ENCODE results near the gene ASTN2. TPM values are rescaled to one million over a fixed set of nuclear protein-coding genes. Genes with fewer than 3 reads are reported as not detected.

ASTN2 gene
- total RNA-seq, 2 donors from 2014 or later, result 2.2 to 5.1 TPM

- H3K36me3 Mint-ChIP-seq, result peaks cover 14% of the 10 kb centered on the region
- H3K27me3 Mint-ChIP-seq, result no peaks in the 10 kb centered on the region
- no peaks in the 10 kb centered on the region for H3K4me1 Mint-ChIP-seq (ENCODE audit: low read depth in 2 of 2)
- no peak overlapping the region for H3K4me3 Mint-ChIP-seq
- DNase-seq (ENCODE audit: low spot score) (no peak), ATAC-seq (no peak)
- no peak overlapping the region for H3K27ac Mint-ChIP-seq
- peaks cover 7% of the 10 kb centered on the region for H3K9me3 Mint-ChIP-seq
Measured at GRCh38 chr9:116585896-116586295, 829.0 kb downstream of the ASTN2 start.

- no peak for ATAC-seq
Measured at GRCh38 chr9:116585204-116585603, 829.7 kb downstream of the ASTN2 start.

GRCh38 chr9:116580853-116581252 is 834.0 kb downstream of the ASTN2 start:
- DNase-seq (ENCODE audit: low spot score) (no peak), ATAC-seq (no peak)
- H3K4me1 Mint-ChIP-seq (ENCODE audit: low read depth in 2 of 2), result no peaks in the 10 kb centered on the region
- H3K36me3 Mint-ChIP-seq, result no peaks in the 10 kb centered on the region
- H3K4me3 Mint-ChIP-seq, result no peak overlapping the region
- H3K9me3 Mint-ChIP-seq, result peaks cover 6% of the 10 kb centered on the region
- H3K27ac Mint-ChIP-seq, result no peak overlapping the region
- H3K27me3 Mint-ChIP-seq, result no peaks in the 10 kb centered on the region

More at GRCh38 chr9:116585204-116585603, 829.7 kb downstream of the ASTN2 start:
- Mint-ChIP-seq H3K4me3 (no peak overlapping the region), H3K9me3 (peaks cover 11% of the 10 kb centered on the region), H3K27ac (no peak overlapping the region), H3K4me1 (ENCODE audit: low read depth in 2 of 2) (no peaks in the 10 kb centered on the region), H3K27me3 (no peaks in the 10 kb centered on the region), H3K36me3 (peaks cover 14% of the 10 kb centered on the region)
- no peak for DNase-seq (ENCODE audit: low spot score)

GRCh38 chr9:116576386-116576785 is 838.5 kb downstream of the ASTN2 start:
- Mint-ChIP-seq H3K36me3 (no peaks in the 10 kb centered on the region), H3K4me3 (no peak overlapping the region), H3K9me3 (peaks cover 4% of the 10 kb centered on the region), H3K27ac (no peak overlapping the region), H3K27me3 (no peaks in the 10 kb centered on the region), H3K4me1 (ENCODE audit: low read depth in 2 of 2) (no peaks in the 10 kb centered on the region)
- DNase-seq (ENCODE audit: low spot score), result no peak
- no peak for ATAC-seq

- no peak for ATAC-seq
- H3K4me1 Mint-ChIP-seq (ENCODE audit: low read depth in 2 of 2), result no peaks in the 10 kb centered on the region
- H3K36me3 Mint-ChIP-seq, result no peaks in the 10 kb centered on the region
- H3K4me3 Mint-ChIP-seq, result no peak overlapping the region
- no peak overlapping the region for H3K27ac Mint-ChIP-seq
- no peaks in the 10 kb centered on the region for H3K27me3 Mint-ChIP-seq
- no peaks in the 10 kb centered on the region for H3K9me3 Mint-ChIP-seq
- no peak for DNase-seq (ENCODE audit: low spot score)
Measured at GRCh38 chr9:116574027-116574679, 840.7 kb downstream of the ASTN2 start.

GRCh38 chr9:116572095-116572748 is 842.6 kb downstream of the ASTN2 start:
- ATAC-seq, result no peak
- Mint-ChIP-seq H3K36me3 (no peaks in the 10 kb centered on the region), H3K4me1 (ENCODE audit: low read depth in 2 of 2) (no peaks in the 10 kb centered on the region), H3K4me3 (no peak overlapping the region), H3K27me3 (no peaks in the 10 kb centered on the region), H3K27ac (no peak overlapping the region), H3K9me3 (no peaks in the 10 kb centered on the region)
- no peak for DNase-seq (ENCODE audit: low spot score)

GRCh38 chr9:116569111-116569510 is 845.7 kb downstream of the ASTN2 start:
- DNase-seq (ENCODE audit: low spot score), result no peak
- no peak overlapping the region for H3K27ac Mint-ChIP-seq
- H3K9me3 Mint-ChIP-seq, result peaks cover 3% of the 10 kb centered on the region
- H3K36me3 Mint-ChIP-seq, result no peaks in the 10 kb centered on the region
- no peaks in the 10 kb centered on the region for H3K4me1 Mint-ChIP-seq (ENCODE audit: low read depth in 2 of 2)
- H3K4me3 Mint-ChIP-seq, result no peak overlapping the region
- H3K27me3 Mint-ChIP-seq, result no peaks in the 10 kb centered on the region
- no peak for ATAC-seq

GRCh38 chr9:116566677-116567488 is 848.0 kb downstream of the ASTN2 start:
- no peaks in the 10 kb centered on the region for H3K36me3 Mint-ChIP-seq
- H3K4me1 Mint-ChIP-seq (ENCODE audit: low read depth in 2 of 2), result no peaks in the 10 kb centered on the region
- no peaks in the 10 kb centered on the region for H3K27me3 Mint-ChIP-seq
- peak in 1 of 2 donors; percentile 36 for ATAC-seq
- no peak for DNase-seq (ENCODE audit: low spot score)
- no peak overlapping the region for H3K4me3 Mint-ChIP-seq
- H3K9me3 Mint-ChIP-seq, result peaks cover 3% of the 10 kb centered on the region
- H3K27ac Mint-ChIP-seq, result no peak overlapping the region

- H3K27me3 Mint-ChIP-seq, result no peaks in the 10 kb centered on the region
- DNase-seq (ENCODE audit: low spot score) (no peak), ATAC-seq (no peak)
- H3K4me1 Mint-ChIP-seq (ENCODE audit: low read depth in 2 of 2), result no peaks in the 10 kb centered on the region
- H3K36me3 Mint-ChIP-seq, result no peaks in the 10 kb centered on the region
- no peak overlapping the region for H3K4me3 Mint-ChIP-seq
- H3K9me3 Mint-ChIP-seq, result peaks cover 3% of the 10 kb centered on the region
- H3K27ac Mint-ChIP-seq, result no peak overlapping the region
Measured at GRCh38 chr9:116565986-116566385, 848.9 kb downstream of the ASTN2 start.

- Mint-ChIP-seq H3K9me3 (peaks cover 6% of the 10 kb centered on the region), H3K27me3 (no peaks in the 10 kb centered on the region), H3K4me1 (ENCODE audit: low read depth in 2 of 2) (no peaks in the 10 kb centered on the region), H3K4me3 (no peak overlapping the region), H3K36me3 (no peaks in the 10 kb centered on the region), H3K27ac (no peak overlapping the region)
- no peak for DNase-seq (ENCODE audit: low spot score)
- ATAC-seq, result no peak
Measured at GRCh38 chr9:116564266-116564793, 850.5 kb downstream of the ASTN2 start.

GRCh38 chr9:116558818-116559540 is 855.9 kb downstream of the ASTN2 start:
- peaks cover 3% of the 10 kb centered on the region for H3K9me3 Mint-ChIP-seq
- H3K4me1 Mint-ChIP-seq (ENCODE audit: low read depth in 2 of 2), result no peaks in the 10 kb centered on the region
- ATAC-seq (no peak), DNase-seq (ENCODE audit: low spot score) (no peak)
- H3K4me3 Mint-ChIP-seq, result no peak overlapping the region
- H3K27me3 Mint-ChIP-seq, result no peaks in the 10 kb centered on the region
- H3K27ac Mint-ChIP-seq, result no peak overlapping the region
- H3K36me3 Mint-ChIP-seq, result no peaks in the 10 kb centered on the region

GRCh38 chr9:116558035-116558434 is 856.8 kb downstream of the ASTN2 start:
- Mint-ChIP-seq H3K4me3 (no peak overlapping the region), H3K9me3 (peaks cover 3% of the 10 kb centered on the region), H3K4me1 (ENCODE audit: low read depth in 2 of 2) (no peaks in the 10 kb centered on the region), H3K27ac (no peak overlapping the region), H3K36me3 (no peaks in the 10 kb centered on the region), H3K27me3 (no peaks in the 10 kb centered on the region)
- no peak for ATAC-seq
- DNase-seq (ENCODE audit: low spot score), result no peak

- H3K4me3 Mint-ChIP-seq, result no peak overlapping the region
- no peak overlapping the region for H3K27ac Mint-ChIP-seq
- H3K4me1 Mint-ChIP-seq (ENCODE audit: low read depth in 2 of 2), result no peaks in the 10 kb centered on the region
- H3K9me3 Mint-ChIP-seq, result peaks cover 3% of the 10 kb centered on the region
- DNase-seq (ENCODE audit: low spot score) (no peak), ATAC-seq (no peak)
- H3K36me3 Mint-ChIP-seq, result no peaks in the 10 kb centered on the region
- H3K27me3 Mint-ChIP-seq, result no peaks in the 10 kb centered on the region
Measured at GRCh38 chr9:116555556-116556155, 859.2 kb downstream of the ASTN2 start.
